DOHH2 (cell line): ENCODE results near the gene PXK.

ENCODE experiments used
- EZH2phosphoT487 ChIP-seq: fragments of 200-600 bp; sonication (generic); IDR thresholded peaks from 2 replicates; pipeline ENCODE4 v1.6.1; 2017; ENCODE audit warnings: borderline replicate concordance, mild to moderate bottlenecking, antibody characterized with exemption, low read length, moderate library complexity, mixed read lengths
- TF ChIP-seq, protein P1 (sequence below): fragments of 200-600 bp; sonication (generic); IDR thresholded peaks from one replicate; pipeline ENCODE4 v1.5.1; 2014; ENCODE audit warnings: antibody characterized with exemption, mild to moderate bottlenecking, low read depth, low read length; ENCODE audit not compliant: poor library complexity, severe bottlenecking

DNA sequence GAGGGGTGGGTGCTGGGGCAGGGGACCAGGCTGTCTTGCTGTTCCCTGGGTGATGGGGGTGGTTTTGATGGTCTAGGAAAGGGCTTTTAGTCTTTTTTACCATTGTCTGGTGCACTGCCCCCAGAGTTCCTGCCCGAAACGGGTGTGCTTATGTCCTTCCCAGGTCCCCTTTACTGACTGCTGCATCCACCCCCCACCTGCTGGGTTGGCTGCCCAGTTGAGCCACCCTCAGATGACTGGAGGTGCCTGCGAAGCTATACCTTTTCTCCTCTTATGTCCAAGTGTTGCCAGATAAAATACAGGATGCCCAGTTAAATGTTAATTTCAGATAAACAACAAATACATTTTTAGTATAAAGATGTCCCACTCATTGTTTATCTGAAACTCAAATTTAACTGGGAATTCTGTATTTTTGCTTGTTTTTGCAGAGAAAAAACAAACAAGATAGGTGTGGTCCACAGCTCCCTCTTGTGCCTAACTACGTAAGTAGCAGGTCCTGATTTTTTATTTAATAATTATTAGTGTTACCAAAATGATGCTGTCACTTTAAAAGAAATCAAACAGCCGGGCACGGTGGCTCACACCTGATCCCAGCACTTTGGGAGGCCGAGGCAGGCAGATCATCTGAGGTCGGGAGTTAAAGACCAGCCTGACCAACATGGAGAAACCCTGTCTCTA, 32.7 kb upstream of the PXK start:
- TF ChIP-seq, protein P1, sequence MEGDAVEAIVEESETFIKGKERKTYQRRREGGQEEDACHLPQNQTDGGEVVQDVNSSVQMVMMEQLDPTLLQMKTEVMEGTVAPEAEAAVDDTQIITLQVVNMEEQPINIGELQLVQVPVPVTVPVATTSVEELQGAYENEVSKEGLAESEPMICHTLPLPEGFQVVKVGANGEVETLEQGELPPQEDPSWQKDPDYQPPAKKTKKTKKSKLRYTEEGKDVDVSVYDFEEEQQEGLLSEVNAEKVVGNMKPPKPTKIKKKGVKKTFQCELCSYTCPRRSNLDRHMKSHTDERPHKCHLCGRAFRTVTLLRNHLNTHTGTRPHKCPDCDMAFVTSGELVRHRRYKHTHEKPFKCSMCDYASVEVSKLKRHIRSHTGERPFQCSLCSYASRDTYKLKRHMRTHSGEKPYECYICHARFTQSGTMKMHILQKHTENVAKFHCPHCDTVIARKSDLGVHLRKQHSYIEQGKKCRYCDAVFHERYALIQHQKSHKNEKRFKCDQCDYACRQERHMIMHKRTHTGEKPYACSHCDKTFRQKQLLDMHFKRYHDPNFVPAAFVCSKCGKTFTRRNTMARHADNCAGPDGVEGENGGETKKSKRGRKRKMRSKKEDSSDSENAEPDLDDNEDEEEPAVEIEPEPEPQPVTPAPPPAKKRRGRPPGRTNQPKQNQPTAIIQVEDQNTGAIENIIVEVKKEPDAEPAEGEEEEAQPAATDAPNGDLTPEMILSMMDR: peak; percentile 65
- TF ChIP-seq EZH2phosphoT487: no peak
